ENCODE results near the gene CAPN9. TPM values are rescaled to one million over a fixed set of nuclear protein-coding genes. Genes with fewer than 3 reads are reported as not detected.
"Not testable (repeated sequence)": the region's sequence is repeated elsewhere in the genome, so short reads cannot be mapped to it uniquely, and the experiment has no call there.

The CAPN9 gene
- total and polyA plus RNA-seq, 2 donors from 2014 or later, result 0.41 TPM; not detected in 1

GRCh38 chr1:230843503-230844309 lies 96.5 kb downstream of the CAPN9 start:
- Histone ChIP-seq H3K27ac (ENCODE audit: low read depth in 2 of 2, low read length in 2 of 2) (no peak overlapping the region), H3K27me3 (ENCODE audit: control insufficient read depth, insufficient read depth, low read length) (no peaks in the 10 kb centered on the region), H3K36me3 (ENCODE audit: control insufficient read depth in 2 of 3, insufficient read depth in 3 of 3, low read length in 3 of 3) (peaks cover 2 to 14% (median 4%) of the 10 kb centered on the region in 3 donors), H3K9me3 (ENCODE audit: control insufficient read depth in 2 of 3, insufficient read depth in 1 of 3, low read length in 3 of 3) (no peaks in the 10 kb centered on the region), H3K4me1 (ENCODE audit: control insufficient read depth in 2 of 3, insufficient read depth in 2 of 3, low read depth in 1 of 3, low read length in 3 of 3) (no peaks in the 10 kb centered on the region), H3K9ac (ENCODE audit: low read length in 3 of 3) (no peak overlapping the region), H3K4me3 (ENCODE audit: low read length in 3 of 3) (no peak overlapping the region)
- no peak for FAIRE-seq
- intact Hi-C loops (cut with DNase I), result no loop called here
- TF ChIP-seq CTCF (IDR thresholded peaks at IDR 0.05; ENCODE audit: borderline replicate concordance, extremely low read depth, insufficient read depth), result no peak
- DNase-seq, result peak in 1 of 5 donors; percentile 23

- Histone ChIP-seq H3K4me1 (ENCODE audit: control insufficient read depth in 2 of 3, insufficient read depth in 2 of 3, low read depth in 1 of 3, low read length in 3 of 3) (peaks cover 0 to 5% (median 3%) of the 10 kb centered on the region in 3 donors), H3K27me3 (ENCODE audit: control insufficient read depth, insufficient read depth, low read length) (no peaks in the 10 kb centered on the region), H3K36me3 (ENCODE audit: control insufficient read depth in 2 of 3, insufficient read depth in 3 of 3, low read length in 3 of 3) (peaks cover 2 to 14% (median 4%) of the 10 kb centered on the region in 3 donors), H3K9ac (ENCODE audit: low read length in 3 of 3) (no peak overlapping the region), H3K4me3 (ENCODE audit: low read length in 3 of 3) (no peak overlapping the region), H3K9me3 (ENCODE audit: control insufficient read depth in 2 of 3, insufficient read depth in 1 of 3, low read length in 3 of 3) (no peaks in the 10 kb centered on the region), H3K27ac (ENCODE audit: low read depth in 2 of 2, low read length in 2 of 2) (no peak overlapping the region)
- FAIRE-seq (no peak), DNase-seq (peak in 1 of 5 donors; percentile 14)
- intact Hi-C loops (cut with DNase I), result no loop called here
- TF ChIP-seq CTCF (IDR thresholded peaks at IDR 0.05; ENCODE audit: borderline replicate concordance, extremely low read depth, insufficient read depth), result no peak
Observed at GRCh38 chr1:230844561-230844960, 97.4 kb downstream of the CAPN9 start.

GRCh38 chr1:230845184-230845583 lies 98.0 kb downstream of the CAPN9 start:
- not testable (repeated sequence) for FAIRE-seq; H3K27ac ChIP-seq (ENCODE audit: low read depth in 2 of 2, low read length in 2 of 2)
- peaks cover 2 to 14% (median 4%) of the 10 kb centered on the region in 3 donors for H3K36me3 ChIP-seq (ENCODE audit: control insufficient read depth in 2 of 3, insufficient read depth in 3 of 3, low read length in 3 of 3)

GRCh38 chr1:230848235-230848634 lies 101.0 kb downstream of the CAPN9 start:
- H3K4me1 ChIP-seq (ENCODE audit: control insufficient read depth in 2 of 3, insufficient read depth in 2 of 3, low read depth in 1 of 3, low read length in 3 of 3), result peaks cover 0 to 18% (median 16%) of the 10 kb centered on the region in 3 donors
- H3K9ac ChIP-seq (ENCODE audit: low read length in 3 of 3), result no peak overlapping the region
- TF ChIP-seq CTCF (IDR thresholded peaks at IDR 0.05; ENCODE audit: borderline replicate concordance, extremely low read depth, insufficient read depth), result no peak
- intact Hi-C loops (cut with DNase I), result no loop called here
- no peaks in the 10 kb centered on the region for H3K27me3 ChIP-seq (ENCODE audit: control insufficient read depth, insufficient read depth, low read length)
- no peak overlapping the region for H3K27ac ChIP-seq (ENCODE audit: low read depth in 2 of 2, low read length in 2 of 2)
- FAIRE-seq, result no peak
- H3K36me3 ChIP-seq (ENCODE audit: control insufficient read depth in 2 of 3, insufficient read depth in 3 of 3, low read length in 3 of 3), result peaks cover 0 to 2% (median under 1%) of the 10 kb centered on the region in 3 donors
- DNase-seq, result no peak
- H3K4me3 ChIP-seq (ENCODE audit: low read length in 3 of 3), result no peak overlapping the region
- H3K9me3 ChIP-seq (ENCODE audit: control insufficient read depth in 2 of 3, insufficient read depth in 1 of 3, low read length in 3 of 3), result peaks cover 0 to 5% (median 0%) of the 10 kb centered on the region in 3 donors

More at GRCh38 chr1:230845184-230845583, 98.0 kb downstream of the CAPN9 start:
- peaks cover 0 to 11% (median 7%) of the 10 kb centered on the region in 3 donors for H3K4me1 ChIP-seq (ENCODE audit: control insufficient read depth in 2 of 3, insufficient read depth in 2 of 3, low read depth in 1 of 3, low read length in 3 of 3)
- intact Hi-C loops (cut with DNase I); H3K4me3 ChIP-seq (ENCODE audit: low read length in 3 of 3); H3K9me3 ChIP-seq (ENCODE audit: control insufficient read depth in 2 of 3, insufficient read depth in 1 of 3, low read length in 3 of 3); H3K27me3 ChIP-seq (ENCODE audit: control insufficient read depth, insufficient read depth, low read length); DNase-seq; H3K9ac ChIP-seq (ENCODE audit: low read length in 3 of 3): not testable (repeated sequence)
